Panc1 (cell line): Measurements from ENCODE around the gene TULP4. TPM values are rescaled to one million over a fixed set of nuclear protein-coding genes. Genes with fewer than 3 reads are reported as not detected.

Experiments used
- ATAC-seq: fragments of 200-7000 bp; cut with Tn5 transposase; 2 replicates; pipeline ENCODE4 v1.9.1; 2020; ENCODE audit warnings: mild to moderate bottlenecking, moderate library complexity
- BruUV-seq: library from RNA; stranded (reverse); fragments of 400-500 nt; replicated peaks from 2 replicates; lab custom pipeline; 2021; lab: Mats Ljungman, UMichigan
- CTCF ChIA-PET: fragments of 300-600 bp; sonication (Branson Sonifier 250); formaldehyde crosslinking; loops from one replicate; lab custom pipeline; 2022; ENCODE audit warnings: antibody characterized with exemption; lab: Charles Lee
- POLR2A ChIA-PET: fragments of 300-600 bp; sonication (Branson Sonifier 250); formaldehyde crosslinking; loops from one replicate; lab custom pipeline; 2022; ENCODE audit warnings: antibody characterized with exemption; lab: Charles Lee
- DNase-seq: peaks from one replicate; pipeline ENCODE4 v3.0.0-alpha.2; 2010; ENCODE audit warnings: low read depth, low spot score
- H3K27ac ChIP-seq: 2 replicates; pipeline ENCODE4 v1.5.1; 2011; ENCODE audit warnings: mild to moderate bottlenecking, low read length, inconsistent platforms
- H3K27me3 ChIP-seq: fragments of 200-500 bp; sonication (Bioruptor generic); 2 replicates; pipeline ENCODE4 v1.6.0; 2014; ENCODE audit warnings: low read length, inconsistent platforms; ENCODE audit not compliant: control insufficient read depth, insufficient read depth
- H3K36me3 ChIP-seq: fragments of 200-500 bp; sonication (Bioruptor generic); 2 replicates; pipeline ENCODE4 v1.5.1; 2014; ENCODE audit warnings: inconsistent platforms, mild to moderate bottlenecking, low read length, moderate library complexity; ENCODE audit not compliant: control insufficient read depth, insufficient read depth
- H3K4me1 ChIP-seq: 2 replicates; pipeline ENCODE4 v1.5.1; 2011; ENCODE audit warnings: inconsistent platforms, mild to moderate bottlenecking, low read length, moderate library complexity; ENCODE audit not compliant: control insufficient read depth, insufficient read depth
- H3K4me3 ChIP-seq, 2 experiments: 2 replicates each; pipeline ENCODE4 v1.5.1; 2011 to 2012; ENCODE audit warnings: low read depth in 2 of 2, low read length in 2 of 2, mild to moderate bottlenecking in 2 of 2, inconsistent platforms in 1 of 2, moderate library complexity in 1 of 2
- H3K9me3 ChIP-seq: fragments of 200-500 bp; sonication (Bioruptor generic); 2 replicates; pipeline ENCODE4 v1.5.1; 2014; ENCODE audit warnings: low read depth, mild to moderate bottlenecking, inconsistent platforms, low read length, moderate library complexity; ENCODE audit not compliant: control insufficient read depth, insufficient read depth
- CTCF ChIP-seq: fragments of 450-650 bp; IDR thresholded peaks from 2 replicates; pipeline ENCODE4 v1.5.1; 2017; ENCODE audit warnings: mild to moderate bottlenecking
- POLR2AphosphoS5 ChIP-seq: IDR thresholded peaks from 2 replicates; pipeline ENCODE4 v1.6.1; 2012; ENCODE audit warnings: mild to moderate bottlenecking, low read depth, low read length, moderate library complexity
- REST ChIP-seq, 2 experiments: IDR thresholded peaks; 2 replicates each; pipeline ENCODE4 v1.6.1; 2011 to 2012; ENCODE audit warnings: low read depth in 2 of 2, control low read depth in 1 of 2, low read length in 1 of 2, mild to moderate bottlenecking in 1 of 2, moderate library complexity in 1 of 2; ENCODE audit not compliant: insufficient read depth in 1 of 2
- SIN3A ChIP-seq: IDR thresholded peaks from 2 replicates; pipeline ENCODE4 v1.6.1; 2012; ENCODE audit warnings: low read depth, mild to moderate bottlenecking, low read length, moderate library complexity, borderline replicate concordance; ENCODE audit not compliant: insufficient read depth
- TCF7L2 ChIP-seq: IDR thresholded peaks from 2 replicates; pipeline ENCODE4 v1.6.1; 2011; ENCODE audit warnings: mild to moderate bottlenecking, low read depth, low read length, inconsistent platforms
- in situ Hi-C: cut with HindIII; loops from 2 replicates; pipeline ENCODE4 v1.10.0; 2016; ENCODE audit warnings: low sequenced_read_pairs, low pct_unique_long_range_greater_than_20kb
- intact Hi-C: fragments of 100-400 bp; cut with micrococcal nuclease; formaldehyde crosslinking; loops from one replicate; pipeline ENCODE4 v1.10.0; 2022; ENCODE audit not compliant: unreplicated experiment
- total RNA-seq: library from RNA; stranded (reverse); gene quantifications from one replicate; pipeline ENCODE4 v1.2.1, GENCODE V29; 2021; ENCODE audit not compliant: unreplicated experiment

TULP4 gene
- total RNA-seq, 1 experiment from 2014 or later = 105 TPM

GRCh38 chr6:158303210-158303731, 9.0 kb upstream of the TULP4 start:
- no peaks in the 10 kb centered on the region for H3K36me3 ChIP-seq
- ATAC-seq (no peak), DNase-seq (no peak)
- ChIA-PET CTCF (no interaction called here), POLR2A (no interaction called here)
- no peak for TF ChIP-seq CTCF
- TF ChIP-seq REST (IDR thresholded peaks at IDR 0.05; ENCODE audit: insufficient read depth in 1 of 2, low read depth in 2 of 2, low read length in 1 of 2) = no peak
- TF ChIP-seq POLR2AphosphoS5 = no peak
- TF ChIP-seq TCF7L2 = no peak
- no peak for TF ChIP-seq SIN3A
- H3K4me3 ChIP-seq = no peak overlapping the region
- intact Hi-C loops = no loop called here
- H3K4me1 ChIP-seq = no peaks in the 10 kb centered on the region
- no peaks in the 10 kb centered on the region for H3K27me3 ChIP-seq
- H3K9me3 ChIP-seq = no peaks in the 10 kb centered on the region
- H3K27ac ChIP-seq = no peak overlapping the region
- in situ Hi-C loops = no loop called here
- no TSS peak for BruUV-seq

- ChIA-PET CTCF (no interaction called here), POLR2A (no interaction called here)
- H3K27me3 ChIP-seq = no peaks in the 10 kb centered on the region
- no peak for TF ChIP-seq REST (IDR thresholded peaks at IDR 0.05; ENCODE audit: insufficient read depth in 1 of 2, low read depth in 2 of 2, low read length in 1 of 2)
- TF ChIP-seq CTCF = no peak
- no peak for TF ChIP-seq TCF7L2
- TF ChIP-seq SIN3A = no peak
- no peak for TF ChIP-seq POLR2AphosphoS5
- DNase-seq (no peak), ATAC-seq (no peak)
- H3K4me3 ChIP-seq = no peak overlapping the region
- no peaks in the 10 kb centered on the region for H3K9me3 ChIP-seq
- H3K4me1 ChIP-seq = no peaks in the 10 kb centered on the region
- H3K36me3 ChIP-seq = no peaks in the 10 kb centered on the region
- in situ Hi-C loops (no loop called here), intact Hi-C loops (no loop called here)
- BruUV-seq = no TSS peak
- no peak overlapping the region for H3K27ac ChIP-seq
Observed at GRCh38 chr6:158304254-158304653, 8.0 kb upstream of the TULP4 start.
